Measurements from ENCODE around the gene UBL4B.
A peak's percentile ranks its signal among the peaks of the same experiment; 100 is the strongest.

The UBL4B gene

GRCh38 chr1:110081061-110081460, 31.2 kb upstream of the UBL4B start:
- H3K9ac ChIP-seq (ENCODE audit: insufficient read length, low read depth): no peak overlapping the region
- peaks cover 97% of the 10 kb centered on the region for H3K27me3 ChIP-seq (ENCODE audit: insufficient read depth, insufficient read length)
- no peaks in the 10 kb centered on the region for H3K9me3 ChIP-seq (ENCODE audit: insufficient read depth, low read length)
- no peaks in the 10 kb centered on the region for H3K36me3 ChIP-seq (ENCODE audit: insufficient read depth, insufficient read length, low read length)
- no peaks in the 10 kb centered on the region for H3K4me1 ChIP-seq (ENCODE audit: insufficient read depth, insufficient read length)
- DNase-seq (ENCODE audit: low read depth, low spot score): no peak
- H3K4me3 ChIP-seq (ENCODE audit: insufficient read length, low read depth): no peak overlapping the region
- TF ChIP-seq SUZ12 (IDR thresholded peaks at IDR 0.05; ENCODE audit: extremely low read depth, insufficient read depth, insufficient read length) (no peak), ZNF274 (IDR thresholded peaks at IDR 0.05; ENCODE audit: low read depth, low read length) (no peak), YY1 (IDR thresholded peaks at IDR 0.05; ENCODE audit: insufficient read depth, insufficient read length) (no peak)

- no peak for TF ChIP-seq SUZ12 (IDR thresholded peaks at IDR 0.05; ENCODE audit: extremely low read depth, insufficient read depth, insufficient read length)
- DNase-seq (ENCODE audit: low read depth, low spot score): no peak
- Histone ChIP-seq H3K4me3 (ENCODE audit: insufficient read length, low read depth) (no peak overlapping the region), H3K27me3 (ENCODE audit: insufficient read depth, insufficient read length) (peaks cover 98% of the 10 kb centered on the region), H3K4me1 (ENCODE audit: insufficient read depth, insufficient read length) (no peaks in the 10 kb centered on the region), H3K9me3 (ENCODE audit: insufficient read depth, low read length) (no peaks in the 10 kb centered on the region), H3K36me3 (ENCODE audit: insufficient read depth, insufficient read length, low read length) (no peaks in the 10 kb centered on the region), H3K9ac (ENCODE audit: insufficient read length, low read depth) (no peak overlapping the region)
Measured at GRCh38 chr1:110082477-110082876, 29.8 kb upstream of the UBL4B start.

DNA sequence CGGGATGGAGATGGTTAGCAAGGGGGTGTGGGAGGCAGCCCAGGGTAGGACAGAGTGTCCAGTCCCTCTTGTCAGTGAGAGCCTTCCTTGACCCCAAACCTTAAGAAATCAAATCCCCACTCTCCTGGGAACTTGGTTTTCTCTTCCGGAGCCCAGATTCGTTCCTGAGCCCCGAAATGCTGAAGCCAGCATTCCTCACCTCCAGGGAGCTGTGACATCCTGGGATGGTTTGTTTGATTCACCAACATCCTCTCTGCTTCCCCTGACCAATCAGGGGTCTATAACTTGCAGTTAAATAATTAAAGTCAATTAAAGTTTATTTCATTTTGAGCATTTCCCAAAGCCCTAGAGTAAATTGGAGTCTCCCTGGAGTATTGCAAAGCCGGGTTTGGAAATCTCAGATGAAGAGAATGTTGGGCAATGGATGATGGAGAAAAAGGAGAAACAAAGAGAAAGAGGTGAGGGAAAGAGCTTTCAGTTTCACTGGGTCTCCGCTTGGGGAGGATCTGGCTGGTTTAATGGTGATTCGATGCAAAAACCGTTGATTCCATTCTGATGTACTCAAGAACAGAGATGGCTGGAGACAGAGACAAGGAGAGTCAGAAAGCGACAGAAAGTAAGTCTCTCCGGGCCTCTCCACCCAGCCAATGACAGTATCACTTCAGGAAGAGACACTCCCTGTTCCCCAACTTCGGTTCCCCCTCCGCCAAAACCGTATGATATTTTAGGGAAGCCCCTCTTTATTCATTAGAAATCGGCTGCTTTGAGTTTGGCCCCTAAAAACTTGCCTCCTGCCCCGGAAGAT, 29.0 kb upstream of the UBL4B start:
- peaks cover 4% of the 10 kb centered on the region for H3K4me1 ChIP-seq (ENCODE audit: insufficient read depth, insufficient read length)
- H3K9ac ChIP-seq (ENCODE audit: insufficient read length, low read depth): peak overlapping the region; percentile 73
- H3K9me3 ChIP-seq (ENCODE audit: insufficient read depth, low read length): no peaks in the 10 kb centered on the region
- TF ChIP-seq SUZ12 (IDR thresholded peaks at IDR 0.05; ENCODE audit: extremely low read depth, insufficient read depth, insufficient read length) (peak; percentile 92), ZNF274 (IDR thresholded peaks at IDR 0.05; ENCODE audit: low read depth, low read length) (no peak)
- peaks cover 98% of the 10 kb centered on the region for H3K27me3 ChIP-seq (ENCODE audit: insufficient read depth, insufficient read length)
- no peaks in the 10 kb centered on the region for H3K36me3 ChIP-seq (ENCODE audit: insufficient read depth, insufficient read length, low read length)
- no peak for DNase-seq (ENCODE audit: low read depth, low spot score)
- H3K4me3 ChIP-seq (ENCODE audit: insufficient read length, low read depth): no peak overlapping the region

- H3K4me3 ChIP-seq (ENCODE audit: insufficient read length, low read depth): peak overlapping the region; percentile 36
- TF ChIP-seq YY1 (IDR thresholded peaks at IDR 0.05; ENCODE audit: insufficient read depth, insufficient read length) (no peak), SUZ12 (IDR thresholded peaks at IDR 0.05; ENCODE audit: extremely low read depth, insufficient read depth, insufficient read length) (peak; percentile 68), ZNF274 (IDR thresholded peaks at IDR 0.05; ENCODE audit: low read depth, low read length) (no peak)
Measured at GRCh38 chr1:110083866-110084226, 28.4 kb upstream of the UBL4B start.

GRCh38 chr1:110084227-110085078, 27.8 kb upstream of the UBL4B start:
- Histone ChIP-seq H3K9me3 (ENCODE audit: insufficient read depth, low read length) (peaks cover 4% of the 10 kb centered on the region; the same call in 1 of the 2 replicates), H3K27me3 (ENCODE audit: insufficient read depth, insufficient read length) (peaks cover 87% of the 10 kb centered on the region), H3K9ac (ENCODE audit: insufficient read length, low read depth) (peak overlapping the region; percentile 73), H3K4me3 (ENCODE audit: insufficient read length, low read depth) (peak overlapping the region; percentile 36), H3K36me3 (ENCODE audit: insufficient read depth, insufficient read length, low read length) (no peaks in the 10 kb centered on the region), H3K4me1 (ENCODE audit: insufficient read depth, insufficient read length) (peaks cover 16% of the 10 kb centered on the region)
- TF ChIP-seq SUZ12 (IDR thresholded peaks at IDR 0.05; ENCODE audit: extremely low read depth, insufficient read depth, insufficient read length) (peak; percentile 47), ZNF274 (IDR thresholded peaks at IDR 0.05; ENCODE audit: low read depth, low read length) (no peak)
- DNase-seq (ENCODE audit: low read depth, low spot score): no peak

More at GRCh38 chr1:110083866-110084226, 28.4 kb upstream of the UBL4B start:
- H3K36me3 ChIP-seq (ENCODE audit: insufficient read depth, insufficient read length, low read length): no peaks in the 10 kb centered on the region
- H3K9ac ChIP-seq (ENCODE audit: insufficient read length, low read depth): peak overlapping the region; percentile 73
- peaks cover 92% of the 10 kb centered on the region for H3K27me3 ChIP-seq (ENCODE audit: insufficient read depth, insufficient read length)
- no peaks in the 10 kb centered on the region for H3K9me3 ChIP-seq (ENCODE audit: insufficient read depth, low read length)
- H3K4me1 ChIP-seq (ENCODE audit: insufficient read depth, insufficient read length): peaks cover 9% of the 10 kb centered on the region
- no peak for DNase-seq (ENCODE audit: low read depth, low spot score)

DNA sequence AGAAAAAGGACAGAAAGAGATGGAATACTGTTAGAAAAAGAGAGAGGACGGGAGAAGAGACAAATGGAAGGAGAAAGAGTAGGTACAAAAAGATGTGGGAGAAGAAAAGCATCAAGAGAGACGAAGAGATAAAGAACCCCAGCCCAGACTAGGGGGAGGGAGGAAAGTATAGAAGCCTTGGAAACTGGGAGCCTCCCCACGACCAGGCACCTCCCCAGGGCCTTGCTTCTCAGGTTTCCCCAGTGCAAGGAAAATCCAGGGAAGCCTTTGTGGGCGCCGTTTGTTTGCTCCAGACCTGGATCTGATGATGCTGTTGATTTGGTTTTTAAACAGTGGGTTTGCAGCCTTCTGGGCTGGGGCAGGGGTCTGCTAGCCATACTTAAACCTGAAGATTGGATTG, 26.6 kb upstream of the UBL4B start:
- peaks cover 76% of the 10 kb centered on the region for H3K27me3 ChIP-seq (ENCODE audit: insufficient read depth, insufficient read length)
- no peak for TF ChIP-seq ZNF274 (IDR thresholded peaks at IDR 0.05; ENCODE audit: low read depth, low read length)
- no peak for TF ChIP-seq SUZ12 (IDR thresholded peaks at IDR 0.05; ENCODE audit: extremely low read depth, insufficient read depth, insufficient read length)
- TF ChIP-seq YY1 (IDR thresholded peaks at IDR 0.05; ENCODE audit: insufficient read depth, insufficient read length): no peak
- H3K9ac ChIP-seq (ENCODE audit: insufficient read length, low read depth): no peak overlapping the region
- no peak for DNase-seq (ENCODE audit: low read depth, low spot score)
- H3K4me3 ChIP-seq (ENCODE audit: insufficient read length, low read depth): no peak overlapping the region
- no peaks in the 10 kb centered on the region for H3K36me3 ChIP-seq (ENCODE audit: insufficient read depth, insufficient read length, low read length)
- peaks cover 4% of the 10 kb centered on the region; the same call in 1 of the 2 replicates for H3K9me3 ChIP-seq (ENCODE audit: insufficient read depth, low read length)
- H3K4me1 ChIP-seq (ENCODE audit: insufficient read depth, insufficient read length): peaks cover 19% of the 10 kb centered on the region

- Histone ChIP-seq H3K4me3 (ENCODE audit: insufficient read length, low read depth) (no peak overlapping the region), H3K36me3 (ENCODE audit: insufficient read depth, insufficient read length, low read length) (no peaks in the 10 kb centered on the region), H3K27me3 (ENCODE audit: insufficient read depth, insufficient read length) (peaks cover 63% of the 10 kb centered on the region), H3K4me1 (ENCODE audit: insufficient read depth, insufficient read length) (peaks cover 19% of the 10 kb centered on the region), H3K9me3 (ENCODE audit: insufficient read depth, low read length) (peaks cover 4% of the 10 kb centered on the region; the same call in 1 of the 2 replicates), H3K9ac (ENCODE audit: insufficient read length, low read depth) (no peak overlapping the region)
- DNase-seq (ENCODE audit: low read depth, low spot score): no peak
- TF ChIP-seq YY1 (IDR thresholded peaks at IDR 0.05; ENCODE audit: insufficient read depth, insufficient read length) (no peak), ZNF274 (IDR thresholded peaks at IDR 0.05; ENCODE audit: low read depth, low read length) (no peak), SUZ12 (IDR thresholded peaks at IDR 0.05; ENCODE audit: extremely low read depth, insufficient read depth, insufficient read length) (no peak)
Measured at GRCh38 chr1:110086961-110087360, 25.3 kb upstream of the UBL4B start.

All from NT2/D1 (cell line).